IMR-90 (cell line): ENCODE data around the gene SPATA12. TPM values are rescaled to one million over a fixed set of nuclear protein-coding genes. Genes with fewer than 3 reads are reported as not detected.

Experiments used
- ATAC-seq: fragments of 200-7000 bp; cut with Tn5 transposase; 2 replicates; pipeline ENCODE4 v1.9.1; 2020; ENCODE audit warnings: low read depth, mild to moderate bottlenecking, moderate library complexity
- BruUV-seq: library from RNA; stranded (reverse); fragments of 400-500 nt; replicated peaks from 2 replicates; lab custom pipeline; 2021; lab: Mats Ljungman, UMichigan
- CTCF ChIA-PET: fragments of 300-600 bp; formaldehyde crosslinking; extraction: SDS; loops from one replicate; lab custom pipeline; 2021; ENCODE audit warnings: antibody characterized with exemption; lab: Yijun Ruan, JAX
- POLR2A ChIA-PET: fragments of 300-600 bp; sonication (Branson Sonifier 250); formaldehyde crosslinking; loops from one replicate; lab custom pipeline; 2022; ENCODE audit warnings: antibody characterized with exemption; ENCODE audit not compliant: unreplicated experiment; lab: Charles Lee
- DNase-seq: peaks from one replicate; pipeline ENCODE4 v3.0.0; 2013
- H2AFZ ChIP-seq: replicated peaks from 2 replicates; pipeline ENCODE3; 2013; ENCODE audit warnings: low read length, mild to moderate bottlenecking; ENCODE audit not compliant: poor library complexity
- H2AK5ac ChIP-seq: 2 replicates; pipeline ENCODE4 v1.6.1; 2013; ENCODE audit warnings: low read depth, low read length, inconsistent platforms
- H2AK9ac ChIP-seq: replicated peaks from 2 replicates; pipeline ENCODE3; 2013; ENCODE audit warnings: mild to moderate bottlenecking, low read depth, low read length, moderate library complexity; ENCODE audit not compliant: poor library complexity
- H2BK120ac ChIP-seq: 2 replicates; pipeline ENCODE4 v1.6.1; 2013; ENCODE audit warnings: low read depth, low read length, inconsistent platforms
- H2BK15ac ChIP-seq: 3 replicates; pipeline ENCODE4 v1.6.1; 2013; ENCODE audit warnings: low read depth, low read length, inconsistent platforms
- H2BK20ac ChIP-seq: 2 replicates; pipeline ENCODE4 v1.6.1; 2013; ENCODE audit warnings: low read depth, mild to moderate bottlenecking, inconsistent platforms, low read length, moderate library complexity
- H2BK5ac ChIP-seq: 2 replicates; pipeline ENCODE4 v1.6.1; 2013; ENCODE audit warnings: mild to moderate bottlenecking, low read depth, low read length, inconsistent platforms; ENCODE audit not compliant: poor library complexity, severe bottlenecking
- H3K14ac ChIP-seq: replicated peaks from 2 replicates; pipeline ENCODE4 v1.6.1; 2013; ENCODE audit warnings: low read depth, low read length, inconsistent platforms
- H3K18ac ChIP-seq: 2 replicates; pipeline ENCODE4 v1.6.1; 2013; ENCODE audit warnings: low read depth, low read length, control low read depth
- H3K23ac ChIP-seq: 2 replicates; pipeline ENCODE4 v1.6.1; 2013; ENCODE audit warnings: low read depth, low read length, inconsistent platforms
- H3K27ac ChIP-seq: 2 replicates; pipeline ENCODE4 v1.5.1; 2013; ENCODE audit warnings: mild to moderate bottlenecking, control low read depth, low read length; ENCODE audit not compliant: insufficient read depth
- H3K27me3 ChIP-seq: 2 replicates; pipeline ENCODE4 v1.6.1; 2013; ENCODE audit warnings: low read length; ENCODE audit not compliant: control insufficient read depth, insufficient read depth
- H3K36me3 ChIP-seq: 2 replicates; pipeline ENCODE4 v1.6.1; 2013; ENCODE audit warnings: low read length, mixed read lengths; ENCODE audit not compliant: control insufficient read depth, insufficient read depth
- H3K4ac ChIP-seq: 2 replicates; pipeline ENCODE4 v1.6.1; 2013; ENCODE audit warnings: low read depth, low read length, inconsistent platforms
- H3K4me1 ChIP-seq: 2 replicates; pipeline ENCODE4 v1.6.1; 2013; ENCODE audit warnings: low read length, mixed read lengths; ENCODE audit not compliant: control insufficient read depth, insufficient read depth
- H3K4me2 ChIP-seq: 2 replicates; pipeline ENCODE4 v1.6.1; 2013; ENCODE audit warnings: low read depth, mild to moderate bottlenecking, control low read depth, low read length, moderate library complexity
- H3K4me3 ChIP-seq: 2 replicates; pipeline ENCODE4 v1.5.1; 2013; ENCODE audit warnings: low read depth, mild to moderate bottlenecking, control low read depth, low read length, moderate library complexity; ENCODE audit not compliant: insufficient read depth
- H3K56ac ChIP-seq: 2 replicates; pipeline ENCODE4 v1.6.1; 2013; ENCODE audit warnings: low read length, inconsistent platforms; ENCODE audit not compliant: insufficient read depth; ENCODE audit errors: extremely low read depth
- H3K79me1 ChIP-seq, 2 experiments: 2 replicates each; pipeline ENCODE4 v1.6.1; 2013; ENCODE audit warnings: low read length in 2 of 2, inconsistent platforms in 1 of 2, low read depth in 1 of 2
- H3K9ac ChIP-seq: 2 replicates; pipeline ENCODE4 v1.6.1; 2013; ENCODE audit warnings: low read depth, low read length, control low read depth
- H3K9me1 ChIP-seq: 2 replicates; pipeline ENCODE4 v1.6.1; 2013; ENCODE audit warnings: low read length, inconsistent platforms; ENCODE audit not compliant: insufficient read depth
- H3K9me3 ChIP-seq: 2 replicates; pipeline ENCODE4 v1.6.1; 2013; ENCODE audit warnings: low read length; ENCODE audit not compliant: control insufficient read depth, insufficient read depth
- H4K20me1 ChIP-seq: 2 replicates; pipeline ENCODE4 v1.6.1; 2013; ENCODE audit warnings: low read length, inconsistent platforms; ENCODE audit not compliant: insufficient read depth
- H4K5ac ChIP-seq: 2 replicates; pipeline ENCODE4 v1.6.1; 2013; ENCODE audit warnings: mild to moderate bottlenecking, low read depth, low read length, control low read depth
- H4K8ac ChIP-seq, 2 experiments: 2 replicates each; pipeline ENCODE4 v1.6.1; 2013; ENCODE audit warnings: low read depth in 2 of 2, low read length in 2 of 2, control low read depth in 1 of 2, inconsistent platforms in 1 of 2
- H4K91ac ChIP-seq: 2 replicates; pipeline ENCODE4 v1.6.1; 2013; ENCODE audit warnings: low read depth, low read length, inconsistent platforms; ENCODE audit not compliant: insufficient read depth
- CHD1 ChIP-seq: IDR thresholded peaks from 2 replicates; pipeline ENCODE4 v1.6.1; 2012; ENCODE audit warnings: low read depth, low read length, improper control_type of control experiment
- FOS ChIP-seq: fragments of 150-350 bp; IDR thresholded peaks from 2 replicates; pipeline ENCODE4 v1.6.1; 2016; ENCODE audit warnings: low read depth, low read length
- MAZ ChIP-seq: IDR thresholded peaks from 2 replicates; pipeline ENCODE4 v1.6.1; 2012; ENCODE audit warnings: low read depth, mild to moderate bottlenecking, low read length, improper control_type of control experiment, moderate library complexity, borderline replicate concordance
- MXI1 ChIP-seq: IDR thresholded peaks from 2 replicates; pipeline ENCODE4 v1.6.1; 2012; ENCODE audit warnings: low read depth, mild to moderate bottlenecking, low read length, moderate library complexity, borderline replicate concordance
- POLR2A ChIP-seq: IDR thresholded peaks from 2 replicates; pipeline ENCODE4 v1.6.1; 2012; ENCODE audit warnings: mild to moderate bottlenecking, low read depth, low read length
- RFX5 ChIP-seq: IDR thresholded peaks from 2 replicates; pipeline ENCODE4 v1.8.0; 2012; ENCODE audit warnings: low read depth, mild to moderate bottlenecking, low read length, moderate library complexity
- SMC3 ChIP-seq: fragments of 150-350 bp; IDR thresholded peaks from 2 replicates; pipeline ENCODE4 v1.6.1; 2016; ENCODE audit warnings: low read depth, mild to moderate bottlenecking, antibody characterized with exemption, low read length, moderate library complexity
- WGBS, 2 experiments: methylation state at CpG; one replicate each; pipeline versions ENCODE4 v1.1.5 to v1.1.7; 2013; ENCODE audit warnings: missing lambda C conversion rate in 2 of 2; ENCODE audit not compliant: insufficient read length in 1 of 2; ENCODE audit errors: extremely low coverage in 2 of 2; 5-methylcytosine and 5-hydroxymethylcytosine counted together
- dilution Hi-C: fragments of 300-500 bp; cut with HindIII; formaldehyde crosslinking; loops from one replicate; pipeline ENCODE4 v1.14.3; 2018; ENCODE audit warnings: low sequenced_read_pairs; ENCODE audit not compliant: unreplicated experiment
- in situ Hi-C: fragments of 300-500 bp; cut with MboI; formaldehyde crosslinking; loops from 3 replicates; pipeline ENCODE4 v1.14.3; 2019; ENCODE audit warnings: low sequenced_read_pairs, inconsistent platforms, mixed read lengths
- intact Hi-C: fragments of 100-400 bp; cut with micrococcal nuclease; formaldehyde crosslinking; loops from 2 replicates; pipeline ENCODE4 v1.10.0; 2022
- polyA plus RNA-seq, 3 experiments: library from polyadenylated mRNA; depleted of rRNA; stranded (reverse); fragments of >200 nt; gene quantifications; 2 replicates each; pipeline ENCODE4 v1.2.3, GENCODE V29; 2012; ENCODE audit warnings: low replicate concordance in 1 of 3
- total RNA-seq: library from RNA; depleted of rRNA; stranded (reverse); fragments of >200 nt; gene quantifications from 2 replicates; pipeline ENCODE4 v1.2.3, GENCODE V29; 2012
- TF ChIP-seq, protein P1 (sequence below): fragments of 150-350 bp; IDR thresholded peaks from 2 replicates; pipeline ENCODE4 v1.6.1; 2017; ENCODE audit warnings: mild to moderate bottlenecking, antibody characterized with exemption, low read length, low read depth

Gene SPATA12
- total and polyA plus RNA-seq, 2 of the 4 experiments (the other 2 are of a cell fraction): under 0.01 TPM; not detected in 1

DNA sequence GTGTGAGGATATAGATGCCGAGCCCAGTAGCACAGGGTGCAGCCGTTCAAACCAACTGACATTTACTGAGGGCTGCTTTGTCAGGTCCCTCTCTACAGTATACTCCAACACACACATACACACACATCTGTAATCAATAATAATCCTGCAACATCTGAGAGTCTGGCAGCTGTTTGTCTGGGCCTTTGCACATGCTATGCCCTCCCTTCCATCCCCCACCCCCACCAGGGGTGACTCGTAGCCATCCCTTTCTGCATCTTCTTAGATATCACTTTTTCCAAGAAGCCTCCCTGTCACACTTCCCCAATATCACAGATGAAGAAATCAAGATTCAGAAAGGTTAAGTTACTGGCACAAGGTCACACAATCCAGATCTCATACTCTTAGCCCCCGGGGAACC is 13.7 kb downstream of the SPATA12 start:
- ChIA-PET POLR2A (no interaction called here), CTCF (no interaction called here)
- Histone ChIP-seq H3K9me1 (no peaks in the 10 kb centered on the region), H3K14ac (no peak overlapping the region), H2AK5ac (no peak overlapping the region), H3K4me2 (no peak overlapping the region), H3K79me1 (no peaks in the 10 kb centered on the region), H3K23ac (no peak overlapping the region), H4K5ac (no peak overlapping the region), H3K4me1 (no peaks in the 10 kb centered on the region), H2AK9ac (no peak overlapping the region), H4K20me1 (no peaks in the 10 kb centered on the region), H3K27me3 (peaks cover 17% of the 10 kb centered on the region), H2BK120ac (no peak overlapping the region), H3K4me3 (no peak overlapping the region), H2BK20ac (no peak overlapping the region), H2BK5ac (no peak overlapping the region), H3K9ac (no peak overlapping the region), H2BK15ac (no peak overlapping the region), H4K91ac (no peak overlapping the region), H3K18ac (no peak overlapping the region), H2AFZ (no peak overlapping the region), H3K27ac (no peak overlapping the region), H3K4ac (no peak overlapping the region), H3K56ac (no peak overlapping the region), H4K8ac (no peak overlapping the region), H3K9me3 (no peaks in the 10 kb centered on the region), H3K36me3 (0 out of 2 replicates have a peak, but pooled peaks cover 1% of the 10 kb centered on the region)
- TF ChIP-seq FOS: no peak
- TF ChIP-seq MAZ: no peak
- TF ChIP-seq CHD1: no peak
- TF ChIP-seq, protein P1, sequence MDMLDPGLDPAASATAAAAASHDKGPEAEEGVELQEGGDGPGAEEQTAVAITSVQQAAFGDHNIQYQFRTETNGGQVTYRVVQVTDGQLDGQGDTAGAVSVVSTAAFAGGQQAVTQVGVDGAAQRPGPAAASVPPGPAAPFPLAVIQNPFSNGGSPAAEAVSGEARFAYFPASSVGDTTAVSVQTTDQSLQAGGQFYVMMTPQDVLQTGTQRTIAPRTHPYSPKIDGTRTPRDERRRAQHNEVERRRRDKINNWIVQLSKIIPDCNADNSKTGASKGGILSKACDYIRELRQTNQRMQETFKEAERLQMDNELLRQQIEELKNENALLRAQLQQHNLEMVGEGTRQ: no peak
- no peak for TF ChIP-seq SMC3
- TF ChIP-seq POLR2A: no peak
- no peak for TF ChIP-seq MXI1
- TF ChIP-seq RFX5: no peak
- ATAC-seq (no peak), DNase-seq (no peak)
- WGBS, 2 experiments: no CpG with 5 or more reads among the region's 4 CpGs
- dilution Hi-C loops: no loop called here
- BruUV-seq: no TSS peak
- in situ Hi-C loops: no loop called here
- intact Hi-C loops: no loop called here
